HG02763 (cell line): ENCODE data around the gene SIGLEC10.
A peak's percentile ranks its signal among the peaks of the same experiment; 100 is the strongest.

ENCODE experiments used
- ATAC-seq: cut with Tn5 transposase; IDR thresholded peaks from one replicate; pipeline ENCODE4 v1.9.1; 2021; ENCODE audit warnings: mild to moderate bottlenecking, moderate library complexity; ENCODE audit not compliant: unreplicated experiment

The SIGLEC10 gene

GRCh38 chr19:51396175-51396574 is 21.3 kb downstream of the SIGLEC10 start:
- ATAC-seq: no peak

GRCh38 chr19:51394050-51394836 is 23.2 kb downstream of the SIGLEC10 start:
- ATAC-seq: peak; percentile 89

GRCh38 chr19:51392701-51393100 is 24.7 kb downstream of the SIGLEC10 start:
- ATAC-seq: no peak

GRCh38 chr19:51391073-51391611 is 26.3 kb downstream of the SIGLEC10 start:
- no peak for ATAC-seq

- no peak for ATAC-seq
These were observed 28.3 kb downstream of the SIGLEC10 start for GRCh38 chr19:51389143-51389542.

GRCh38 chr19:51387924-51388389 is 29.5 kb downstream of the SIGLEC10 start, which contains the start of gene LIM2:
Gene LIM2 (minus strand): TSS chr19:51387974. CDS start chr19:51387443, 531 bp downstream.
- no peak for ATAC-seq

- ATAC-seq: no peak
These were observed 30.4 kb downstream of the SIGLEC10 start for GRCh38 chr19:51386882-51387520.

- ATAC-seq: no peak
These were observed 35.4 kb downstream of the SIGLEC10 start for GRCh38 chr19:51382004-51382403.

GRCh38 chr19:51380379-51380778 is 37.1 kb downstream of the SIGLEC10 start:
- ATAC-seq: no peak

GRCh38 chr19:51377422-51377821 is 40.0 kb downstream of the SIGLEC10 start:
- ATAC-seq: no peak

- no peak for ATAC-seq
These were observed 41.8 kb downstream of the SIGLEC10 start for GRCh38 chr19:51375504-51376221.

- ATAC-seq: no peak
These were observed 44.6 kb downstream of the SIGLEC10 start, which contains the start of gene NKG7 for GRCh38 chr19:51372649-51373504. Gene NKG7 (minus strand): TSS chr19:51372654. CDS start chr19:51372535, 119 bp downstream.

GRCh38 chr19:51372021-51372648 is 45.3 kb downstream of the SIGLEC10 start:
- no peak for ATAC-seq

GRCh38 chr19:51371186-51371690 is 46.2 kb downstream of the SIGLEC10 start:
- ATAC-seq: no peak

- no peak for ATAC-seq
These were observed 47.2 kb downstream of the SIGLEC10 start for GRCh38 chr19:51370230-51370629.

GRCh38 chr19:51368366-51369282 is 48.8 kb downstream of the SIGLEC10 start, which contains the start of gene CLDND2:
Gene CLDND2 (minus strand): TSS chr19:51369003. CDS start chr19:51368577, 426 bp downstream.
- ATAC-seq: no peak

- peak; percentile 70 for ATAC-seq
These were observed 49.7 kb downstream of the SIGLEC10 start for GRCh38 chr19:51367565-51368365.

- peak; percentile 4 for ATAC-seq
These were observed 50.2 kb downstream of the SIGLEC10 start for GRCh38 chr19:51367255-51367564.
